Measurements from ENCODE around the gene ABCC10.

The ABCC10 gene

DNA sequence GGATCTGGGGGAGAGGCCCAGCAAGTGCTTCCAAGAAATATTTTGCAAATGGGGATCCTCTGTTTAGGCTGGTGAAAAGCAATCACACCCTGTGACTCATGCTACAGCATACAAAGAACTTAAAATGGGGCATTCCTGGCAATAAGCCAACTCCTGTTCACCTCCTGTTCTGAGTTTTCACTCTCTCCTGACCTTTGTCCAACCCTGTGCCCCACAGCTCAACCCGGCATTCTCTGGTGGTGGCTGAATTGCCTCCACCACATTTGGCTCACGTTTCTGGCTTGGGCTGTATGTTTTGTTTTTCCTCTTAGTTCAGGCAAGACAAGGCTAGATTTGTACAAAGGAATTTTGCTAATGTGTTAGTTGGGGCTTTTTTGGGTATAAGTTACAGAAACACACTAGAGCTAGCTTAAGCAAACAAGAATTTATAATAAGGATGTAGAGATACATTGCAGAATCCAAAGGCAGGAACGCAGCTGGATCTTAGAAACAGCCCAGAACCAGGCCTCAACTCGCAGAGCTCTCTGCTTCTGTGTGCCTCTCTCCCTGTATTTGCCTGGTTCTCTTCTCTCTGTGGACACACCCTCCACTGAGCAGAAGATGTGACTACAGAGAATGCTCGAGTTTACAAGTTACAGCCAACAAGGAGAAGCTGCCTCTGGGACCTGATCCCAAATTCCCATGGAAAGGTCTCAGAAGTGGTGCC lies 9.4 kb downstream of the ABCC10 start:
- no peaks in the 10 kb centered on the region for H3K9me2 ChIP-seq (ENCODE audit: low read depth, low read length)
- H3K27me3 ChIP-seq (ENCODE audit: insufficient read depth, low read length), result no peaks in the 10 kb centered on the region
- H4K20me1 ChIP-seq (ENCODE audit: insufficient read depth, low read length), result no peaks in the 10 kb centered on the region
- no peak for TF ChIP-seq EZH2 (IDR thresholded peaks at IDR 0.05; ENCODE audit: borderline replicate concordance, low read length)
- TF ChIP-seq, protein P1, sequence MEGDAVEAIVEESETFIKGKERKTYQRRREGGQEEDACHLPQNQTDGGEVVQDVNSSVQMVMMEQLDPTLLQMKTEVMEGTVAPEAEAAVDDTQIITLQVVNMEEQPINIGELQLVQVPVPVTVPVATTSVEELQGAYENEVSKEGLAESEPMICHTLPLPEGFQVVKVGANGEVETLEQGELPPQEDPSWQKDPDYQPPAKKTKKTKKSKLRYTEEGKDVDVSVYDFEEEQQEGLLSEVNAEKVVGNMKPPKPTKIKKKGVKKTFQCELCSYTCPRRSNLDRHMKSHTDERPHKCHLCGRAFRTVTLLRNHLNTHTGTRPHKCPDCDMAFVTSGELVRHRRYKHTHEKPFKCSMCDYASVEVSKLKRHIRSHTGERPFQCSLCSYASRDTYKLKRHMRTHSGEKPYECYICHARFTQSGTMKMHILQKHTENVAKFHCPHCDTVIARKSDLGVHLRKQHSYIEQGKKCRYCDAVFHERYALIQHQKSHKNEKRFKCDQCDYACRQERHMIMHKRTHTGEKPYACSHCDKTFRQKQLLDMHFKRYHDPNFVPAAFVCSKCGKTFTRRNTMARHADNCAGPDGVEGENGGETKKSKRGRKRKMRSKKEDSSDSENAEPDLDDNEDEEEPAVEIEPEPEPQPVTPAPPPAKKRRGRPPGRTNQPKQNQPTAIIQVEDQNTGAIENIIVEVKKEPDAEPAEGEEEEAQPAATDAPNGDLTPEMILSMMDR (IDR thresholded peaks at IDR 0.05; ENCODE audit: low read length), result no peak
- no peak overlapping the region for H2AFZ ChIP-seq (ENCODE audit: low read length)
- H3K79me2 ChIP-seq (ENCODE audit: insufficient read depth, low read length), result no peaks in the 10 kb centered on the region
- H3F3A ChIP-seq (ENCODE audit: insufficient read depth, low read length), result no peaks in the 10 kb centered on the region
- peaks cover 52% of the 10 kb centered on the region for H3K36me3 ChIP-seq (ENCODE audit: insufficient read depth, low read length)
- no peak overlapping the region for H3K4me2 ChIP-seq (ENCODE audit: low read length)
- no peak overlapping the region for H3K4me3 ChIP-seq (ENCODE audit: low read depth, low read length, poor library complexity, severe bottlenecking)
- no peaks in the 10 kb centered on the region for H3K4me1 ChIP-seq (ENCODE audit: insufficient read depth, low read length, severe bottlenecking)
- no peaks in the 10 kb centered on the region for H3K9me3 ChIP-seq (ENCODE audit: low read length)
- no peak overlapping the region for H3K9ac ChIP-seq (ENCODE audit: low read length)
- H3K27ac ChIP-seq (ENCODE audit: low read depth, low read length, poor library complexity, severe bottlenecking), result no peak overlapping the region

DNA sequence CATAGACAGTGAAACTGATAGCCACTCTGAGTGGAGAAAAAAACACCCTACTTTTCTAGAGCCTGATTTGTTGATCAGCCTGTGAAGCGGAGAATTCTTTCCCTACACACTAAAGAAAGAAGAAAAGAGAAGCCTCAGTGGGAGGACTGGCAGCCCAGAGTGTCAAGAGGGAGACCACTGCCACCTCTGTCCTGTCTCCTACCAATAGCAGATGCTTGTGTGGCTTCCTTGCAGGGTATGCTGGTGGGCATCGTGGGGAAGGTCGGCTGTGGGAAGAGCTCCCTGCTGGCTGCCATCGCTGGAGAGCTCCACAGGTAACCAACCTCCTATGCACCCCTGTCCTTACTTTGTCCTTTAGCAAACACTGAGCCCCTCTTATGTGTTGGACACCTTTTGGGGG lies 10.4 kb downstream of the ABCC10 start:
- H2AFZ ChIP-seq (ENCODE audit: low read length), result no peak overlapping the region
- peaks cover 48% of the 10 kb centered on the region for H3K36me3 ChIP-seq (ENCODE audit: insufficient read depth, low read length)
- no peaks in the 10 kb centered on the region for H3K4me1 ChIP-seq (ENCODE audit: insufficient read depth, low read length, severe bottlenecking)
- H3K4me2 ChIP-seq (ENCODE audit: low read length), result no peak overlapping the region
- no peak overlapping the region for H3K4me3 ChIP-seq (ENCODE audit: low read depth, low read length, poor library complexity, severe bottlenecking)
- H3F3A ChIP-seq (ENCODE audit: insufficient read depth, low read length), result no peaks in the 10 kb centered on the region
- no peak overlapping the region for H3K9ac ChIP-seq (ENCODE audit: low read length)
- no peaks in the 10 kb centered on the region for H3K27me3 ChIP-seq (ENCODE audit: insufficient read depth, low read length)
- H3K9me3 ChIP-seq (ENCODE audit: low read length), result no peaks in the 10 kb centered on the region
- no peak overlapping the region for H3K27ac ChIP-seq (ENCODE audit: low read depth, low read length, poor library complexity, severe bottlenecking)
- TF ChIP-seq EZH2 (IDR thresholded peaks at IDR 0.05; ENCODE audit: borderline replicate concordance, low read length), result no peak
- TF ChIP-seq, protein P1 (IDR thresholded peaks at IDR 0.05; ENCODE audit: low read length), result no peak
- no peaks in the 10 kb centered on the region for H3K79me2 ChIP-seq (ENCODE audit: insufficient read depth, low read length)
- no peaks in the 10 kb centered on the region for H4K20me1 ChIP-seq (ENCODE audit: insufficient read depth, low read length)
- no peaks in the 10 kb centered on the region for H3K9me2 ChIP-seq (ENCODE audit: low read depth, low read length)

GRCh38 chr6:43442935-43443334 lies 15.6 kb downstream of the ABCC10 start:
- no peaks in the 10 kb centered on the region for H3K9me3 ChIP-seq (ENCODE audit: low read length)
- H4K20me1 ChIP-seq (ENCODE audit: insufficient read depth, low read length), result no peaks in the 10 kb centered on the region
- H3K79me2 ChIP-seq (ENCODE audit: insufficient read depth, low read length), result no peaks in the 10 kb centered on the region
- H3K4me1 ChIP-seq (ENCODE audit: insufficient read depth, low read length, severe bottlenecking), result no peaks in the 10 kb centered on the region
- peaks cover 59% of the 10 kb centered on the region for H3K36me3 ChIP-seq (ENCODE audit: insufficient read depth, low read length)
- no peaks in the 10 kb centered on the region for H3K27me3 ChIP-seq (ENCODE audit: insufficient read depth, low read length)
- no peak overlapping the region for H3K27ac ChIP-seq (ENCODE audit: low read depth, low read length, poor library complexity, severe bottlenecking)
- H3K9me2 ChIP-seq (ENCODE audit: low read depth, low read length), result no peaks in the 10 kb centered on the region
- H3F3A ChIP-seq (ENCODE audit: insufficient read depth, low read length), result no peaks in the 10 kb centered on the region
- no peak overlapping the region for H2AFZ ChIP-seq (ENCODE audit: low read length)
- no peak overlapping the region for H3K4me2 ChIP-seq (ENCODE audit: low read length)
- no peak for TF ChIP-seq EZH2 (IDR thresholded peaks at IDR 0.05; ENCODE audit: borderline replicate concordance, low read length)
- TF ChIP-seq, protein P1 (IDR thresholded peaks at IDR 0.05; ENCODE audit: low read length), result no peak
- no peak overlapping the region for H3K9ac ChIP-seq (ENCODE audit: low read length)
- H3K4me3 ChIP-seq (ENCODE audit: low read depth, low read length, poor library complexity, severe bottlenecking), result no peak overlapping the region

All from OCI-LY1 (cell line).